PC-3 (cell line): ENCODE measurements around the gene ATE1.

Source experiments
- CTCF ChIP-seq: fragments of 300-600 bp; sonication (generic); conservative IDR thresholded peaks from 2 replicates; pipeline ENCODE4 v1.5.1; 2017; ENCODE audit warnings: antibody characterized with exemption, low read depth, mild to moderate bottlenecking, low read length
- EZH2 ChIP-seq: fragments of 300-600 bp; sonication (generic); IDR thresholded peaks from one replicate; pipeline ENCODE4 v1.6.1; 2017; ENCODE audit warnings: antibody characterized with exemption, mild to moderate bottlenecking, low read length; ENCODE audit not compliant: unreplicated experiment

- TF ChIP-seq CTCF (no peak), EZH2 (no peak)
Observed at GRCh38 chr10:121710971-121711370, 216.9 kb downstream of the ATE1 start.
